Measurements from ENCODE around the gene RAB40B. TPM values are rescaled to one million over a fixed set of nuclear protein-coding genes. Genes with fewer than 3 reads are reported as not detected.

RAB40B gene
- total RNA-seq, 4 donors from 2014 or later, result 4.1 to 18.5 (median 11.3) TPM

GRCh38 chr17:82722341-82723013 lies 24.0 kb upstream of the RAB40B start:
- no peak overlapping the region for H3K27ac ChIP-seq
- H3K36me3 ChIP-seq, result no peaks in the 10 kb centered on the region
- H3K4me3 ChIP-seq, result no peak overlapping the region
- H3K9me3 ChIP-seq, result no peaks in the 10 kb centered on the region
- H3K27me3 ChIP-seq, result no peaks in the 10 kb centered on the region
- intact Hi-C loops (cut with DNase I; ENCODE audit: low total_unique reads), result no loop called here
- DNase-seq, result no peak
- peaks cover 0 to 4% of the 10 kb centered on the region in 2 donors for H3K4me1 ChIP-seq
- TF ChIP-seq CTCF (IDR thresholded peaks at IDR 0.05), result no peak
- TF ChIP-seq POLR2A (IDR thresholded peaks at IDR 0.05), result no peak

GRCh38 chr17:82720204-82720603 lies 21.7 kb upstream of the RAB40B start:
- Histone ChIP-seq H3K4me3 (no peak overlapping the region), H3K36me3 (no peaks in the 10 kb centered on the region), H3K4me1 (peaks cover 0 to 6% of the 10 kb centered on the region in 2 donors), H3K27ac (no peak overlapping the region), H3K27me3 (no peaks in the 10 kb centered on the region), H3K9me3 (no peaks in the 10 kb centered on the region)
- intact Hi-C loops (cut with DNase I; ENCODE audit: low total_unique reads), result no loop called here
- TF ChIP-seq CTCF (IDR thresholded peaks at IDR 0.05) (no peak), POLR2A (IDR thresholded peaks at IDR 0.05) (no peak)
- DNase-seq, result no peak

GRCh38 chr17:82718986-82719685 lies 20.6 kb upstream of the RAB40B start:
- intact Hi-C loops (cut with DNase I; ENCODE audit: low total_unique reads), result no loop called here
- Histone ChIP-seq H3K4me3 (no peak overlapping the region), H3K27ac (no peak overlapping the region), H3K36me3 (no peaks in the 10 kb centered on the region), H3K9me3 (no peaks in the 10 kb centered on the region), H3K27me3 (no peaks in the 10 kb centered on the region), H3K4me1 (peaks cover 0 to 6% of the 10 kb centered on the region in 2 donors)
- DNase-seq, result no peak
- TF ChIP-seq CTCF (IDR thresholded peaks at IDR 0.05) (no peak), POLR2A (IDR thresholded peaks at IDR 0.05) (no peak)

GRCh38 chr17:82716203-82717010 lies 17.9 kb upstream of the RAB40B start, which contains the start of gene FN3KRP:
FN3KRP (plus strand) TSS chr17:82716706; CDS start chr17:82716756, 50 bp downstream.
- peak; percentile 91 to 96 for DNase-seq
- Histone ChIP-seq H3K4me3 (peak within 1 kb of the TSS; percentile 48 to 60), H3K27ac (peak within 1 kb of the TSS; percentile 54 to 56), H3K36me3 (no peaks in the 10 kb centered on the region), H3K4me1 (peaks cover 0 to 6% of the 10 kb centered on the region in 2 donors), H3K9me3 (no peaks in the 10 kb centered on the region), H3K27me3 (no peaks in the 10 kb centered on the region)
- TF ChIP-seq CTCF (IDR thresholded peaks at IDR 0.05), result no peak
- TF ChIP-seq POLR2A (IDR thresholded peaks at IDR 0.05), result peak in 1 of 2 donors; percentile 41
- intact Hi-C loops (cut with DNase I; ENCODE audit: low total_unique reads), result no loop called here

All from uterus (tissue), 4 donors.